ENCODE data around the gene FAM234B. TPM values are rescaled to one million over a fixed set of nuclear protein-coding genes. Genes with fewer than 3 reads are reported as not detected.

Gene FAM234B
- total RNA-seq, 2 experiments from 2014 or later = 3.0 to 3.2 TPM

DNA sequence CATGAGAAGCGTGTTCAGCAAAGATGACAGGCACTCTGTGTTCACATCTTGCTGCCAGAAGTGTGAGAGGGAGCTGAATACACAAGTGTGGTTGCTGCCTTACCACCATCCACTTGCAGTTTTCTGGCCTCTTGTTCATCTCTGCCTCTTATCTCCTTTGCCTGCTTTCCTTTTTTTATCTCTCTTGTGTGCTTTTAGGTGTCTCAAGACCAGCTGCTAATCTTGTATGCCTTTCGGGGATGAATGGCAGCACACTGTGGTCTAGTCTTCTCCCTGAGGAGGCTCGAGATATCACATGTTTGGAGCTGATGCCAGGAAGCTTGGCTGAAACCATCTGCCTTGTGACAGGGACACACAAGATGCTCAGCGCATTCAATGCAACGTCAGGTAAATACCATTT is 17.2 kb downstream of the FAM234B start:
- ChIA-PET CTCF (no interaction called here), POLR2A (no interaction called here)

GRCh38 chr12:13062669-13063068 is 18.5 kb downstream of the FAM234B start:
- no peak overlapping the region for H3K27ac ChIP-seq (ENCODE audit: low read depth in 1 of 2, low read length in 2 of 2)
- H3K27ac Mint-ChIP-seq = no peak overlapping the region
- H3K4me1 ChIP-seq (ENCODE audit: insufficient read depth, low read length) = no peaks in the 10 kb centered on the region
- ATAC-seq (ENCODE audit: poor library complexity) (no peak), DNase-seq (no peak)
- TF ChIP-seq, protein P1, sequence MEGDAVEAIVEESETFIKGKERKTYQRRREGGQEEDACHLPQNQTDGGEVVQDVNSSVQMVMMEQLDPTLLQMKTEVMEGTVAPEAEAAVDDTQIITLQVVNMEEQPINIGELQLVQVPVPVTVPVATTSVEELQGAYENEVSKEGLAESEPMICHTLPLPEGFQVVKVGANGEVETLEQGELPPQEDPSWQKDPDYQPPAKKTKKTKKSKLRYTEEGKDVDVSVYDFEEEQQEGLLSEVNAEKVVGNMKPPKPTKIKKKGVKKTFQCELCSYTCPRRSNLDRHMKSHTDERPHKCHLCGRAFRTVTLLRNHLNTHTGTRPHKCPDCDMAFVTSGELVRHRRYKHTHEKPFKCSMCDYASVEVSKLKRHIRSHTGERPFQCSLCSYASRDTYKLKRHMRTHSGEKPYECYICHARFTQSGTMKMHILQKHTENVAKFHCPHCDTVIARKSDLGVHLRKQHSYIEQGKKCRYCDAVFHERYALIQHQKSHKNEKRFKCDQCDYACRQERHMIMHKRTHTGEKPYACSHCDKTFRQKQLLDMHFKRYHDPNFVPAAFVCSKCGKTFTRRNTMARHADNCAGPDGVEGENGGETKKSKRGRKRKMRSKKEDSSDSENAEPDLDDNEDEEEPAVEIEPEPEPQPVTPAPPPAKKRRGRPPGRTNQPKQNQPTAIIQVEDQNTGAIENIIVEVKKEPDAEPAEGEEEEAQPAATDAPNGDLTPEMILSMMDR (IDR thresholded peaks at IDR 0.05) = no peak
- no peak overlapping the region for H3K4me3 Mint-ChIP-seq
- H3K27me3 Mint-ChIP-seq = no peaks in the 10 kb centered on the region
- H3K36me3 ChIP-seq (ENCODE audit: insufficient read depth, low read length) = peaks cover 15% of the 10 kb centered on the region
- intact Hi-C loops (cut with DNase I, micrococcal nuclease) = no loop called here
- no peaks in the 10 kb centered on the region for H3K9me3 Mint-ChIP-seq
- H3K27me3 ChIP-seq (ENCODE audit: control insufficient read depth in 1 of 2, insufficient read depth in 2 of 2, low read length in 2 of 2) = no peaks in the 10 kb centered on the region
- no peaks in the 10 kb centered on the region for H3K9me3 ChIP-seq (ENCODE audit: control insufficient read depth in 1 of 2, insufficient read depth in 1 of 2, low read length in 2 of 2)
- H3K4me3 ChIP-seq (ENCODE audit: low read length) = no peak overlapping the region
- CTCF ChIA-PET = no interaction called here
- peaks cover 49% of the 10 kb centered on the region for H3K36me3 Mint-ChIP-seq (ENCODE audit: low read depth)
- POLR2A ChIA-PET = no interaction called here
- no peaks in the 10 kb centered on the region for H3K4me1 Mint-ChIP-seq (ENCODE audit: low read depth)

More for the DNA sequence above, 17.2 kb downstream of the FAM234B start:
- Mint-ChIP-seq H3K9me3 (no peaks in the 10 kb centered on the region), H3K36me3 (ENCODE audit: low read depth) (peaks cover 46% of the 10 kb centered on the region), H3K4me3 (no peak overlapping the region), H3K4me1 (ENCODE audit: low read depth) (no peaks in the 10 kb centered on the region), H3K27ac (no peak overlapping the region), H3K27me3 (no peaks in the 10 kb centered on the region)
- peaks cover 15% of the 10 kb centered on the region for H3K36me3 ChIP-seq (ENCODE audit: insufficient read depth, low read length)
- no peak for DNase-seq
- no peak overlapping the region for H3K4me3 ChIP-seq (ENCODE audit: low read length)
- no peaks in the 10 kb centered on the region for H3K4me1 ChIP-seq (ENCODE audit: insufficient read depth, low read length)
- no peaks in the 10 kb centered on the region for H3K9me3 ChIP-seq (ENCODE audit: control insufficient read depth in 1 of 2, insufficient read depth in 1 of 2, low read length in 2 of 2)
- no peaks in the 10 kb centered on the region for H3K27me3 ChIP-seq (ENCODE audit: control insufficient read depth in 1 of 2, insufficient read depth in 2 of 2, low read length in 2 of 2)
- ATAC-seq (ENCODE audit: poor library complexity) = no peak
- TF ChIP-seq, protein P1 (IDR thresholded peaks at IDR 0.05) = no peak
- intact Hi-C loops (cut with DNase I, micrococcal nuclease) = no loop called here
- H3K27ac ChIP-seq (ENCODE audit: low read depth in 1 of 2, low read length in 2 of 2) = no peak overlapping the region

DNA sequence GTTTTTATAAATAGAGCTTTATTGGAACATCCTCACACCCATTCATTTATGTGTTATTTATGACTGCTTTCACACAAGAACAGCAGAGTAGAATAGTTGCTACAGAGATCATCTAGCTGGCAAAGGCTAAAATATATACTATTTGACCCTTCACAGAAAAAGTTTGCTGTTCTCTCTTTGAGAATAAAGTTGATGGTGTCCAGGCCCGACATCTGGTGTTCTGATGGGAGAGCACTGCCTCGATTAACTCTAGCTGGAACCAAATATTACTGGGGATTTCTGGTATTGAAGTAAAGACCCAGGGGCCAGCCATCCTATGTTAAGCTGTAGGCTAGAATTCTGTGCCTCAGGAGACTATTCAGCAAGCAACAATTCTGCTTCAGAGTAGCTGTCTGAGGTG is 21.8 kb downstream of the FAM234B start:
- H3K9me3 ChIP-seq (ENCODE audit: control insufficient read depth in 1 of 2, insufficient read depth in 1 of 2, low read length in 2 of 2) = no peaks in the 10 kb centered on the region
- ChIA-PET CTCF (interaction anchor here (1.4 to 2.4 kb wide), 2 partner anchors 10 to 146 kb away, joined by 3 to 5 read pairs; no protein-coding TSS in a partner anchor), POLR2A (no interaction called here)
- H3K9me3 Mint-ChIP-seq = no peaks in the 10 kb centered on the region
- DNase-seq = no peak
- intact Hi-C loops (cut with DNase I, micrococcal nuclease) = no loop called here
- H3K36me3 Mint-ChIP-seq (ENCODE audit: low read depth) = peaks cover 45% of the 10 kb centered on the region
- no peak overlapping the region for H3K4me3 ChIP-seq (ENCODE audit: low read length)
- H3K27ac Mint-ChIP-seq = no peak overlapping the region
- H3K27me3 Mint-ChIP-seq = no peaks in the 10 kb centered on the region
- TF ChIP-seq, protein P1 (IDR thresholded peaks at IDR 0.05) = no peak
- no peaks in the 10 kb centered on the region for H3K27me3 ChIP-seq (ENCODE audit: control insufficient read depth in 1 of 2, insufficient read depth in 2 of 2, low read length in 2 of 2)
- peaks cover 11% of the 10 kb centered on the region for H3K36me3 ChIP-seq (ENCODE audit: insufficient read depth, low read length)
- no peaks in the 10 kb centered on the region for H3K4me1 ChIP-seq (ENCODE audit: insufficient read depth, low read length)
- H3K4me3 Mint-ChIP-seq = no peak overlapping the region
- H3K4me1 Mint-ChIP-seq (ENCODE audit: low read depth) = no peaks in the 10 kb centered on the region
- no peak for ATAC-seq (ENCODE audit: poor library complexity)
- H3K27ac ChIP-seq (ENCODE audit: low read depth in 1 of 2, low read length in 2 of 2) = no peak overlapping the region
